ENCODE results near the gene NOTUM.
"Not testable (repeated sequence)": the region's sequence is repeated elsewhere in the genome, so short reads cannot be mapped to it uniquely, and the experiment has no call there.

NOTUM gene

GRCh38 chr17:81958633-81959342 is 2.2 kb downstream of the NOTUM start:
- DNase-seq (ENCODE audit: low read depth in 2 of 2, low spot score in 1 of 2), result no peak

- DNase-seq (ENCODE audit: low read depth in 2 of 2, low spot score in 1 of 2), result no peak
These were observed 3.1 kb downstream of the NOTUM start for GRCh38 chr17:81957691-81958432.

DNA sequence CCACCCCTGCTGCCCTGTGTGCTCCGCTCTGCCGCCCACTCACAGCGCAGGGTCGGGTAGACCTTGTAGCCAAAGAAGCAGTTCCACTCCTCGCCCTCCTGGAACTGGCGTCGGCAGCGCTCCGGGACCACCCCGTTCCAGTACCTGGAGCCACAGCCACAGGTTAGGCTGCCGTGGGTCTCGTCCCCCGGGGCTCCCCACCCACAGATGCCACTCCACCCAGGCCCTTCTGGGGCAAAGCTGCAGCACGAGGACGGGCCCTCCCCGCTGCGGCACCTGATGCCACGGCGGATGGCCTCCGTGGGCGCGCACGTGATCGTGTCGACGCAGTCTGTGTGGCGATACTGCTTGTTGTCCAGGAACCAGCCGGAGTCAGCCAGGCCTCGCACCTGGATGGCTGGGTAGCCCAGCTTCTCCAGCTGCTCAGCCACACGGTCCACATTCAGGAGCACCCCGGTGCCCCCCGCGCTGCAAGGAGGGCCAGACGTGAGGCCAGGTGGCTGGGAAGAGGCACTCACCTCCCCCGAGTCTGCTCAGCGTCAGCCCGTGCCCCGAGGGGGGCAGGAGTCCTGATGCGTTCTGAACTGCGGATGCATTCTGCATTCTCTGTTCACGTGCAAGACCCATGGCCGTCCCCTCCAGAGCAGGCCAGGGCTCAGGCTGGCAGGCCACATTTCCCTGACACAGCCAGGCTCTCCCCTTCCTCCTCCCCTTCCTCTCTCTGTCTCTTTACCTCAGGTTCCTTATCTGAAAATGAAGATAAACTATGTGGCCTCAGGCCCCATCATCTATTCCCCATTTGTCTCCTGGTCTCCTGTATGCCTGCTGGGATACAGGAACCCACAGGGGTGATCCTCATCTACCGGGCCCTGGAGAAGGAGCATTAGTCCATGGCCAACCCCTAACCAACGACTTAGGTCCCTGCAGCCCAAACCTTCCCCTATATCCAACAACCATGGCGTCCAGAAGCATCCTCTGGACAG is 4.1 kb downstream of the NOTUM start:
- DNase-seq (ENCODE audit: low read depth in 2 of 2, low spot score in 1 of 2), result no peak

DNA sequence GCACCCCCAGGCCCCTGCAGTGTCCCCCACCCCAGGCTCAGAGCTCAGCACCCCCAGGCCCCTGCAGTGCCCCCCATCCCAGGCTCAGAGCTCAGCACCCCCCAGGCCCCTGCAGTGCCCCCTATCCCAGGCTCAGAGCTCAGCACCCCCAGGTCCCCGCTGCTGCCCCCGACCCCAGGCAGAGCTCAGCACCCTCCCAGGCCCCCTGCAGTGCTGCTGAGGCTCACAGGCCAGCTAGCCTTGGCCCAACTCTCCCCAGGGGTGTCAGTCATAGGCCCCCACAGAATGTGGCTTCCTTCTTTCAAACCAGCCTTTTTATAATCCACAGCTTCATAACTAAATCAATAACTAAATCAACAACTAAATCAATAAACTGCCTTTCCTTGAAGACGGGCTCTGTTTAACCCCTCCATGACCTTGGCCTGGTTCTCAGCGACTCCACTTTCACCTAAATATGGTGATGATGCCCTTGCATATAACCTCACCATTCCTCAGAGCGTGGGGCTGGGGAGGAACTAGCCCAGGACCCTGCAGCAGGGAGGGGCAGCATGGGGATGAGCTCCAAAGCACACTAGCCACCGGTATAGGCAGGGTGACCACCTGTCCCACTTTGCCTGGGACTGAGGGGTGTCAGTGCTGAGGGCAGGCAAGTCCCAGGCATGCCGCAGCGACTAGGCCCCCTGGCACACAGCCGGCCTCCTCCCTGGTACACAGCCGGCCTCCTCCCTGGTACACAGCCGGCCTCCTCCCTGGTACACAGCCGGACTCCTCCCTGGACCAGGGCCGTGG is 5.0 kb downstream of the NOTUM start:
- DNase-seq (ENCODE audit: low read depth in 2 of 2, low spot score in 1 of 2), result no peak

DNA sequence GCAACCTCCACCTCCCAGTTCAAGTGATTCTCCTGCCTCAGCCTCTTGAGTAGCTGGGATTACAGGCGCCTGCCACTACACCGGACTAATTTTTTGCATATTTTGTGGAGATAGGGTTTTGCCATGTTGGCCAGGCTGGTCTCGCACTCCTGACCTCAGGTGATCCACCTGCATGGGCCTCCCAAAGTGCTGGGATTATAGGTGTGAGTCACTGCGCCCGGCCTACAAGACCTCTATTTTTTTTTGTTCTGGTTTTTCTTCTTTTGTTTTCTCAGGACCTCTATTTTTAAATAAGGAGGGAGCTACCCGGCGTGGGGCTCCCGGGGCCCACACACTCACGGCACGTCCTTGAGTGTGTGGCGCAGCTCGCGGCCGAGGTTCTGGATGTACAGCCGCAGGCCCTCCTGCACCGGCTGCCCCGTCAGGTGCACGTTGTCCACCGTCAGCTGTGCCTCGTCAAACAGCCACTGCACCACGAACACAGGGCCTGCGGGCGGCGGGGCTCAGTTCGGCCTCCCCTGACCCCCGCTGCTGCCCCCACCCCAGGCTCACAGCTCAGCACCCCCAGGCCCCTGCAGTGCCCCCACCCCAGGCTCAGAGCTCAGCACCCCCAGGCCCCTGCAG is 5.8 kb downstream of the NOTUM start:
- no peak for DNase-seq (ENCODE audit: low read depth in 2 of 2, low spot score in 1 of 2)

GRCh38 chr17:81954131-81955057 is 6.6 kb downstream of the NOTUM start:
- DNase-seq (ENCODE audit: low read depth in 2 of 2, low spot score in 1 of 2), result no peak

DNA sequence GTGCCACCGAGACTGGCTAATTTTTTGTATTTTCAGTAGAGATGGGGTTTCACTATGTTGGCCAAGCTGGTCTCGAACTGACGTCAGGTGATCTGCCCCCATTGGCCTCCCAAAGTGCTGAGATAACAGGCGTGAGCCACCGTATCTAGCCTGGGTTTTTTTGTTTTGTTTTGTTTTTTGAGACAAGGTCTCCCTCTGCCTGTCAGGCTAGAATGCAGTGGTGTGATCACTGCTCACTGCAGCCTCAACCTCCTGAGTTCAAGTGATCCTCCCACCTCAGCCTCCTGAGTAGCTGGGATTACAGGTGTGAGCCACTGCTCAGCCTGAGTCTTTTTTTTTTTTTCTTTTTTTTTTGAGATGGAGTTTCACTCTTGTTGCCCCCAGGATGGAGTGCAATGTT is 7.5 kb downstream of the NOTUM start:
- DNase-seq (ENCODE audit: low read depth in 2 of 2, low spot score in 1 of 2), result not testable (repeated sequence)

DNA sequence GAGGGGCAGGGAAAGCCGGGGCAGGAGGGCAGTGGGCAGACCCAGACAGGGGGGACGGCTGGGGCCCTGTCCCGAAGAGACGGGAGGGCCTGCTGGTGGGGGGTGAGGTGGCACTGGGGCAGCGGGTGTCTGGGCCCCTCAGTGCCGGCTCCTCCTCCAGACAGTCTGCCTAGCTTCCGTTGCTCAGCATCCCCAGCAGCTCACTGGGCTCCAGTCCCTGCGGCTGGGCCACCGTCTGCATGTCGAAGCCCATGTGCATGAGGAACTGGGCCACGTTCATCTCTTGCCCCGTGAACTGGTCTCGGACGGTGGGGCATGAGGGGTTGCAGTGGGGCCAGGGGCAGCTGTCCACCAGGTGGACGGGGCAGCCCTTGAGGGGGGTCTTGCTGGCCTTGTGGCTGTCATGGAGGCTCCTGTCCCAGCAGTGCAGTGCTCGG is 8.2 kb downstream of the NOTUM start:
- no peak for DNase-seq (ENCODE audit: low read depth in 2 of 2, low spot score in 1 of 2)

- DNase-seq (ENCODE audit: low read depth in 2 of 2, low spot score in 1 of 2), result no peak
These were observed 9.0 kb downstream of the NOTUM start for GRCh38 chr17:81951785-81952684.

DNA sequence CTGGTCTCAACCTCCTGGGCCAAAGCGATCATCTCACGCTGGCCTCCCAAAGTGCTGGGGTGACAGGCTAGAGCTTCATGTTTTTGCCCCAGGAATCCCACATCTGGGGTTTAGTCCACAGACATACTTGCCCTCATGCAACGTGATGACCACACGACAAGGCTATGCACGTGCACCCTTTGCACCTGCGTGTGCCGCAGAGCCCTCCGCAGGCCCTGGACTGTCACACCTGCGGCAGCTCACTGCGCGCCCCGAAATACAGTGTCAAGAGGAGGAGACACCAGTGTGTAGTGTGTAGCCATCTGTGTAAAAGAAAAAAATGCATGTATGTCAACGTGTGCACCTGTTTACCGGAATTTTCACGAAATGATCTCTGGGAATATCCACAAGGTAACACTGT is 10.5 kb downstream of the NOTUM start:
- no peak for DNase-seq (ENCODE audit: low read depth in 2 of 2, low spot score in 1 of 2)

DNA sequence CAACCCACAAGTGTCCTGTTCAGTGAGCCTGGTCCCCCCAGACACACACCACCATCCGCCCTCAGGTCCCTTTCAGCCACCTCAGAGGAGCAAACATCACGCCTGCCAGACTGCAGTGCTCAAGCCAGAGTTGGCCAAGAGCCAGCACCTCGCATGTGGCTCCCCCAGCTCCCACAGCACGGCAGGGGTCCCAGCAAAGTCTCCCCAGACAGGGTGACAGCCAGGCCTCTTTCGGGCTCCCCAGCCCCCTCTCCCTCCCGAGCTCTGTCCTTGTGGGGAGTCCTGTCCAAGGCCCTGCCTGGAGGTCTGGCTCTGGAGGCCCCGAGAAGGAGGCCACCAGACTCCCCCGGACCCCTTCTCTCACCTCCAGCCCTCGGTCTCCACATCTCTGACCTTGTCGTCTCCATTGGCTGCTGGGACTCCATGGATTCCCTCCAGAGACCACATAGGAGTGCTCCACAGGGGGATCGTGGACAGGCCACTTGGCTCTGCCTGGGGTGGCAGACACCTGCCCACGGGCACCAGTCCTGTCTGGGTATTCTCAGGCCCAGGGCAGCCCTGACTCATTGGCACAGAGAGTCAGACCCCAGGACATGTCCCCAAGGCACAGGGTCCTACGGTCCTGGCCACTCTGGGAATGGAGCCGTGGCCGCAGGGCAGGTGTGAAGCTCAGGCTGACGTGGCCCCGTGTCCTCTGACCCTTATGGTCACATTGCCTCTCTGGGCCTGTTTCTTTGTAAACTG is 12.2 kb downstream of the NOTUM start:
- DNase-seq (ENCODE audit: low read depth in 2 of 2, low spot score in 1 of 2), result no peak

DNA sequence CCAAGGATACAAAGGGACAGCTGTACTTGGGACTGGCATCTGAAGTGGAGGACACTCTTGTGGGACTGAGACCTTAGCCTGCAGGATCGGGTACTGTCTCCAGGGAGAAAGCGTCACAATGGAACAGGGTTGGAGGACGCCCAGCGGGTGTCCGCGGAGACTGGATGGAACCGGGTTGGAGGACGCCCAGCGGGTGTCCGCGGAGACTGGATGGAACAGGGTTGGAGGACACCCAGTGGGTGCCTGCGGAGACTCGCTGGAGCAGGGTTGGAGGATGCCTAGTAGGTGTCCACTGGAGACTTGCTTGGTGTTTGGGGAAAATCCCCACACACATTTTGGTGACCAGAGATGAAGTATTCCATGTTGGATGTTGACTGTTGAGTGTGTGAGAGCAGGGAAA is 13.8 kb downstream of the NOTUM start, which contains the start of gene MYADML2:
Gene MYADML2 (minus strand): TSS at position 45 of the 400 bp plus-strand sequence. CDS start 5,492 bp downstream, outside the sequence.
- DNase-seq (ENCODE audit: low read depth in 2 of 2, low spot score in 1 of 2), result no peak

GRCh38 chr17:81944858-81945257 is 16.1 kb downstream of the NOTUM start:
- no peak for DNase-seq (ENCODE audit: low read depth in 2 of 2, low spot score in 1 of 2)

GRCh38 chr17:81942167-81942553 is 18.8 kb downstream of the NOTUM start:
- DNase-seq (ENCODE audit: low read depth in 2 of 2, low spot score in 1 of 2), result no peak

GRCh38 chr17:81941484-81942166 is 19.4 kb downstream of the NOTUM start:
- no peak for DNase-seq (ENCODE audit: low read depth in 2 of 2, low spot score in 1 of 2)

DNA sequence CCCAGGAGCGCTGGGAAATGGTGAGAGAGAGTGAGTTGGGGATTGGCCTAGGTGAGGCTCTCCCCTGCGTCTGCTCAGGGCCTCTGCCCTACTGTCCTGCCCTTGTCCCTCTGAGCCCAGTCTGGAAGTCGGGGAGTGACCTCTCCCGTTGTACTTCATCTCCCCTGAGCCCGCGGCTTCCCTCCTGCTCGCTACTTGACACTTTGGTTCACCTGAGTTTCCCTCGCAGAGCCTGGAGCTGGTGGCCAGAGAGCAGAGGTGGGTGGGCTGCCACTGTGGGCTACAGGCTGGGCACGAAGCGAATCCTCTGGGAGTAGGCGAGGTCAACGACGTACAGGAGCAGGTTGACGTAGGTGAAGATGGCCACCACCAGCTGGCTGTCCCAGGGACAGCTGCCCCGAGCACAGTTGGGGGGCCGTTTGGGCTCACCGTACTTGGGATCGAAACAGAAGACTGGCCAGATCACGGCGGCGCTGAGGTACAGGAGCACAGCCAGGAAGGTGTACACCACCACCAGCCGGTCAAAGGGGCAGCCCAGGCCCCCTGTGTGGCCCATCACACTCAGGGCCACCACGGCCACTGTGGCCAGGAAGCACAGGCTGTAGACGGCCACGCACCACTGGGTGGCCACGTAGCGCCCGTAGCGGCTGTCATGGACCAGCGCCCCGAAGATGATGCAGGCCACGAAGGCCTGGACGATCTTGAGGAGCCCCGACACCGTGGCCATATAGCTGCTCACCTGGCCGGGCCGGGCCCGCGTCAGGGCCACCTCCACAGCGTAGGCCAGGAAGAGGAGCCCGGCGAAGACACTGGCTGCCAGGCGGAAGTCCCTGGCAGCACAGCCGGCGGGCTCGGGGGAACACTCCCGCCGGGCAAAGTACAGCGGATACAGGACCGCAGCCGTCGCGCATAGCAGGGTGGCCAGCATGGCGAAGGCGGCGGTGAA is 20.2 kb downstream of the NOTUM start:
- DNase-seq (ENCODE audit: low read depth in 2 of 2, low spot score in 1 of 2), result no peak
